ENCODE data around the gene HOMER2.

DNA sequence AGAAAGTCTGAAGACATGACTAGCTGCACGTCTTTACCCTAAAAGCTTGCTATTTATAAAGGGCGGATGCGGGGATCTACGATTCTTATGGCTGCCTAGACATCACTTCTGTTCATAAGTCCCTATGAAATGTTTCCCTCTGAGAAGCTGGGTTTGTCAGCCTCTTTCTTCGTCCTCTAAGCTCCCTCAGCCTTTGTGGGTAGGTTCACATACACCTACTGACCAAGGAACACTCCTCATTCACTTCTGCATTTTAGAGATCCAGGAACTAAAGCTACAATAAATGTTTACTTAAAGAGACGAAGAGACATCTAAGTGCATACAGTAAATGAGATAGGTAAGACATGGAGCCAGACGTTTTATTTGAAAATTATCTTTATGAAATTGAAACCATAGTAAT lies 16.8 kb upstream of the HOMER2 start:
- TF ChIP-seq CTCF (IDR thresholded peaks at IDR 0.05; ENCODE audit: low read depth, low read length, poor library complexity, severe bottlenecking) = no peak
- TF ChIP-seq EZH2phosphoT487 (IDR thresholded peaks at IDR 0.05; ENCODE audit: borderline replicate concordance, low read length) = no peak
